Daoy (cell line): ENCODE results near the gene SDF2. TPM values are rescaled to one million over a fixed set of nuclear protein-coding genes. Genes with fewer than 3 reads are reported as not detected.
A peak's percentile ranks its signal among the peaks of the same experiment; 100 is the strongest.
"Not testable (repeated sequence)": the region's sequence is repeated elsewhere in the genome, so short reads cannot be mapped to it uniquely, and the experiment has no call there.

Experiments
- DNase-seq: peaks from one replicate; pipeline ENCODE4 v3.0.0-alpha.2; 2015; ENCODE audit warnings: low read depth
- total RNA-seq: library from RNA; depleted of rRNA; stranded (reverse); fragments of >200 nt; shearing (Covaris generic); gene quantifications from 2 replicates; pipeline ENCODE4 v1.2.3, GENCODE V29; 2014

The SDF2 gene
- total RNA-seq, 1 experiment from 2014 or later, result 68.2 TPM

DNA sequence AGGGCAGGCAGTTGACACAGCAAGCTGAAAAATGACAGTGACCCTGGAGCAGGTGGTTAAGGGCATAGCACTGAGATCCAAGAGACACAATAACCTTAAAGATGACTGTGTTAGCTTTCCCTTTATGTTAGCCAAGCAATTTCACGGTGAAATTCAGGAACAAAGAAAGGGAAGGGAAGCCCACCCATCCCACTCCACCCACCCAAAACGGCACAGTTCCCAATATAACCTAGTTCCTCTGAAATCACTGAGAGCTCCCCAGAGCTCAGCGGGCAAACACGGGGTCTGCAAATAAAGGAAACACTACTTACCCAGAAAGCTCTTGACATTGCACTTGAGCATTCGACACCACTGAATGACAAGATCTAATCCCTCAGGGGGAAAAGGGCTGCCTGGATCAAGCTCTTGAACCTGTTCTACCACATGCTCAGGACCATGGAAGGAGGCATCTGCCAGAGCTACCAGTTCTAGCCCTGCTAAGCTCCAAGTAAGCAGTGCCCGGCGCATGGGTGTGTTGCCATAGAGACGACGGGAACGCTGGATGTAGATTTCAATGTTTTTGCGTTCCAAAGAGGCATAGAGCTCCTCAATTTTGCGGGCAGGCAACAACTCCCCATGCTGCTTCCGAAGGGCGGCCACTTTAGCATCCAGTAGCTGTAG lies 27.4 kb downstream of the SDF2 start:
- no peak for DNase-seq

DNA sequence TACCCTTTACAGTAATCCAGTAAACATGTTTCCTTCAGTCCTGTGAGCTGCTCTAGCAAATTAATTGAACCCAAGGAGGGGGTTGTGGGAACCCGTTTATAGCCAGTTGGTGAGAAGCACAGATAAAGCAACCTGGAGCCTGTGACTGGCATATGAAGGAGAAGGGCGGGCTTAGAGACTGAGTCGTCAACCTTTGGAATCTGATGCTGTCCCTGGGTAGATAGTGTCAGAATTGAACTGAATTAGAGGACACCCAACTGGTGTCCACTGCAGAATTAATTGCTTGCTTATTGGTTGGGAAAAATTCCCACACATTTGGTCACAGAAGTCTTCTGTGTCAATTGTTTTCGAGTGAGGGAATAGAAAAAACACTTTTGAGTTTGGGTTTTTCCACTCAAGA lies 34.9 kb downstream of the SDF2 start:
- no peak for DNase-seq

DNA sequence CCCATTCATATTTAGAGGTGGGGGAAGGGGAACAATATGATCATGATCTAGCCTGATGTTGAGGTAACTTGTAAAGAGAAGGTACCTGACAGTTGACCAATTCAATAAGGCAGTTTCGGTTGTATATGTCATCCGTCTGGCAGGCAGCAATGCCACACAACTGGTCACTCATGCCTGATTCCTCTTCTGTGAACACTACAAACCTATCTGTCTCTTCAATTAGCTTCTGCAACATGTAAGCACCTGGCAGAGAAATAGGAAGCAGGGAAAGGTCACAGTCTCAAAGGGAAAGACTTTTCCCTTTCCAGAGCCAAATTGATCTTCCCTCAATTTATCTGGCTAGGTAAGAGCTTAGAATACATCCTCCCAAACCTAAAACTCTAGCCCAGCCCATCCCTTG lies 37.6 kb downstream of the SDF2 start:
- DNase-seq, result no peak

DNA sequence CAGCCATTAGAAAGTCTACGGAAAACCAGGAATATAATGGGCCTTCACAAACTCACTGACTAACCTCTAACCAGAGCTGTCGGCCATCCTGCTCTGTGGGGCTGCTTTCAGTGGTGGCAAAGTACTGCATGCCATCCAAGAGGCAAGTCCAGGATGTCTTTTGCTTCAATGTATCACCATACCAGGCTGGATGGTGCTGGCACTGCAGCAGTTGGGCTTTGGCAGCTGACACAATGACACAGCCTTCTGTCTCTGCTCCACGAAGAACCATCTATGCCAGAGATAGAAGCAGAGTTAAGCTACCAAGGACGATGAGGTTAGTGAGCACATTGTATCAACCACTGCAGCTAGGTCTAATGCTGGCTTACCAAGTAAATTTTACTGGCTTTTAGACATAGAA lies 38.0 kb downstream of the SDF2 start:
- DNase-seq, result no peak

DNA sequence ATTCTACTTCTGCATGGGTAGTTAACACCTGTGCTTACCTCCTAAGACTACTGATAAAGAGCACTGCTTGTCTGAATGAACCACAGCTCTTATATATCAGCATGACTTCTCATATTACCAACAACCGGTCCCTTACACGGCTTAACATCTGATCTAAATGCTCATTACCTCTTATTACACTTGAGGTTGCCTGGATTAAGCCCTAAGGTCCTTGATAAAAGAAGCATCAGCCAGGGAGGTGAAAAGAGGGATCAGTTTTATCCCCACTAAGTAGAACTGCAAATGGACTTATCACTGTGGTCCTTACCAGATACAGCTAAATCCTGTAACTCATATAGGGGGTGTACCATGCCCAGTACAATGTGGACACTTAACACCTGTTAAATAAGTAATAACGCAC lies 39.5 kb downstream of the SDF2 start:
- DNase-seq, result no peak

DNA sequence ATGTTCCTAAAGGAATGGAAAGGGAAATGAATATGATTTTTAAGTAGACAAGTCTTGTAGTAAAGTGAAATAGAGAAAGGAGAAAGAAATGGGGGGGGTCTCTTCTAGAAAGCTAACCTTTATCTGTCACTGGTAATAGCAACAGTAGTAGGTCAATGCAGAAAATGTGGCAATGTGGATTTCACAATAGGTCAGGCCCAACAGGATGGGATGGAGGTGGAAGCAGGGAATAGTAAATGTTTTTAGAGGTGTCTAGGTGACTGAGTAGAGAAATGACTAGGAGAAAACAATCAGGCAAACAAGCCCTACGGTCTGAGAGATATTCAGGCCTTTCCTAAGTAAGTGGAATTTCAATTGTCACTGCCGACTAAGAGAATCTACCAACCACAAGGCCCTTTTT lies 41.7 kb downstream of the SDF2 start:
- no peak for DNase-seq

DNA sequence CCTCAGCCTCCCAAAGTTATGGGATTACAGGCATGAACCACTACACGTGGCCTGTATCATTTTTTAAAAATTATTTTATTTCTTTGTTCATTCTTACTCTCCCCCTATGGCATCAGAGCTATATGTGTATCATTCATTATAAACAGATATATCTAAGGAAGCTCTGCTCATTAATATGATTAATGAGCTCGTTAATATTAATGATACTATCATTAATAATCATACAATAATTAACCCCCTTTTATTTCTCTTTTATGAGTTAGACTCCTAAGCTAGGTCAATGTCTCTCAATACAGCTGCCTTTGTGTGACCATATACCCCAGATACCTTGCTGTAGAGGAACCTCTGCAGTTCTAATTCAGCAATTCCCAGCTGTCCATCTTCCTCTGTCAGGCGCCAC lies 43.2 kb downstream of the SDF2 start:
- no peak for DNase-seq

DNA sequence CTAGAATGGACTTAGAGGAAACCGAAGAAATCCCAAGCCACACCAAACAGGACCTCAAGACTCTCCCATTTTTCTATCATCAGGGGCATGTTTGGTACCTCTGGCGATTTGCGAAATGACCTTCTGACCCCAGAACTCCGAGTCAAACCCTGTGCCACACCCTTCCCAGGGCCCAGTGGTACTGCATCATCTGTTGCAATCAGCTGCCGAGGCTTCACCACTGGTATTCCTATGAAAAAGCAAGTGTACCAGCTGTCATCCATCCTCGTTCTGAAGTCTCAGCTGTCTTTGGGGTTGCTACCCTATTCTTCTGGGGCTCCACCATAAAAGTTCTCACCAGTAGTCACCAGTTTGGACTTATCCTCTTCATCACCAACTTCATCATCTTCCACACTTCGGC lies 45.4 kb downstream of the SDF2 start:
- DNase-seq, result no peak

DNA sequence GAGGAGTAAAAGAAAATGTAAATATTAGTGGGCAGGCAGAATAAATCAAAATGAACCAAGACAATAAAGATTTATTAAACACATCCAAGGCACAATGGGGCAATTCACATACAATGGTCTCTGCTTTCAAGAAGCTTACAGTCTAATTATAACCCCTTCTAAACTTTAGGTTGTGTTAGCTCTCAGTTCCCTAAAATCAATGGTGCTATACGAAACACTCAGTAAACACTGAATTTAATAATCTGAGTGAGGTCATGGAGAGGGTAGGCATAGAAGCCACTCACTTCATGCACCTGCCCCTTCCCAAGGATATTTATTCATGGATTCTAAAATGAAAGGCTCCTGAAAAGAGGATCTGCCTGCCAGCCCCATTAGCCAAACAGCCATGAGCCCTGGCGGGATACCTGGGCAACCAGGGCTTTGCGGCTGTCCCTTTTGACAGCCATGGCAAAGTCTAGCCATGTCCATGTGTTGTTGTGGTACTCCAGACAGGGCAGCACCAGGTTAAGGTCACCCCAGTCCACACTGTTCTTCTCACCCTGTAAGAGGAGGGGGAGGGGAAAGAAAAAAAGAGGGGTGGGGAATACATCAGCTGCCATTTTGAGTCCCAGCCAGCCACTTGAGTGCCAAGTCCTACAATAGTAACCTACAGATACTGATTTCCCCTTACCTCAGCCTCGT lies 46.3 kb downstream of the SDF2 start:
- no peak for DNase-seq

DNA sequence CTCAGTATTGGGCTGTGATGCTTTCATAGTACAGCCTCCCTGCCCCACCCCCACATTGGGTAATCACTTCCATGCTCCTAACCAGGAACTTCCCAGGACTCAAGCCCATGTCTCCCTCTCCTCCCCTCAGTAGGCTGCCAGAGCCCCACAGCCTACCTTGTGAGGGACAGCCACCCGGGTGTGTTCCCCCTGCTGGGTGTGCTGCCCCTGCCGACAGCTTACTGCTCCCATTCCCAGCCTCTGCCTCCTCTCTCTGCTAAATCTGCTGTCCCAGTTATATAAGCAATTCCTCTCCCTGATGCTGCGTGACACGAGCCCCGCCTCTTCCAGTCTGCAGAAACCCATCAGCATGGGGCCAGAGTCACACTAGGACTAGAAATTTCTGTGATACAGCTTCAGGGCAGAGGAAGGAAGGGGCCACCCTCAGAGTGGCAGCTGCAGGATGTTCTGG lies 47.8 kb downstream of the SDF2 start, which contains the start of gene RSKR:
Gene RSKR, minus strand, starts transcription at position 255 of the 451 bp plus-strand sequence. Its CDS starts 24 bp downstream, at position 231.
- no peak for DNase-seq

DNA sequence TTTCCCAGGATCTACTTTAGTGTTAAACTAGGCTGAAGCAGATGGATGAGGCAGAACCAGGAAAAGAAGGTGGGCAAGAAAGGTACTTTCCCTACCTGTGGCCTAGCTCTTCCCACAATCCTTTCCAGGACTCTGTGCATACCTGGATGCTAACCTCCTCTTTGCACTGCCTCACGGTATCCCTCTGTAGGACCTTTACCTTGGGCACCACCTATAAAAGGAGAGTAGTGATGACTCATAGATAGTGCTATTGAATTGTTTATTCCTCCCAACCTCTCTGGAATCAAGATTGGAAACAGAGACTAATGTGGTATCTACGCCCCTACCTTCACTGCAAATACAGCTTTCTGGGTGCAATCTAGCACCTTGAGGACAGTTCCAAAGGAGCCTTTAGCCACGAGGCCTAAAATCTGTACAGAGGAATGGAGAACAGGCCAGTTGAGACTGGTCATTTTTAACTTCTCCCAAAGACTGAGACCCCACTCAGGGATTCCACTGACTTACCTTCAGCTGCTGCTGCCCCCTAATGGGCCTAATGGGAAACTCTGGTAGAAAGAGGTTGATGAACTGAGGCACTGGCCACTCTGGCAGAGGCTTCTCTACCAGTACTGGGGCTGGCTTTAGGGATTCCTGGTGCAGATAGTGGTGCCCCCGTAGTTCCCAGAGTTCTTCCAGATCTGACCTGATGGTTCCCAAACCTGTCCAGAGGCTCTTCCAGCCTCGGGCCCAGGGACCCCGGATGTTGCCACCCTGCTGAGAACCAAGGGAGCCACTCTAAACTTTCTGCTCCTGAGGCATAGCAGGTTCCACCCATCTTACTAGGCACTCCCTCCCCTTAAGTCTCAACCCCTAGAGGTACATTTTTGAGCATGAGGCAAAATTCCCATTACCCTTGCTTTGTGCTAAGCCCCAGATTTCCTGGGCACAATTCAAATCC lies 48.5 kb downstream of the SDF2 start:
- DNase-seq, result peak; percentile 17

DNA sequence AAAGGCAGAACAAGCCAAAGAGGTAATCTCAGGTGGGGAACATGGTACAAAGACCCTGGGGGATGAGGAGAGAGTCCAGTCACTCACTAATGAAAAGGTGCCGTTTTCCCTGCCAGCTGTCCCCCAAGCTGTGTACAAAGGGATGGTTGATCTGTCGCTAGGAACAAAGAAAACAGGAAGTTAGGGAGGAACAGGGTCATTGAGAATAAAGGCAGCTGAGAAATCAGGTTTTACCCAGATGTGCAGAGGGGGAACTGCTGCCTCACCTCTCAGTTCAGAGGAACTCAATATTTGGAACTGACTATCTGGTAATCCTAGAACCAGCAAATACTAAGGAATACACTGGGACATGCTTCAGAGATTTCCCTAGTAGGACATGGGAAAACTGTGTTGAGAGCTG lies 49.2 kb downstream of the SDF2 start:
- no peak for DNase-seq

DNA sequence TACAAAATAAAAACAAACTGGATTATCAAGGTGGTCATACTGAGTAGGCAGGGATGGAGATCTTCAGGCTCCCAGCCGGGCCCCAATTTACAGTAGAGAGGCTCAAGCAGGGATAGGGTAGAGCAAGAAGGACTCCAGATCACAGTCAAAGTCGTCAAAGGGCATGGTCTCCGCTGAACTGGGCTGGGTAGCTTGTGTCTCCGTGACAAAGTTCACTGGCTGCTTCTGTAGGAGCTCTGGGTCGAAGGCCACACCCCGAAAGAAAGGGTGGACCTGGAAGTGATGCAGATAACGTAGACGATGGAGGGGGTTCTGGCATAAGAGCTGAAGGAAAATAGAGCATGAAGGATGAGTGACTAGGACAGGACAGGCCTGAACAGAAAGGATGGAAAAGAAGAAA lies 51.3 kb downstream of the SDF2 start:
- no peak for DNase-seq

DNA sequence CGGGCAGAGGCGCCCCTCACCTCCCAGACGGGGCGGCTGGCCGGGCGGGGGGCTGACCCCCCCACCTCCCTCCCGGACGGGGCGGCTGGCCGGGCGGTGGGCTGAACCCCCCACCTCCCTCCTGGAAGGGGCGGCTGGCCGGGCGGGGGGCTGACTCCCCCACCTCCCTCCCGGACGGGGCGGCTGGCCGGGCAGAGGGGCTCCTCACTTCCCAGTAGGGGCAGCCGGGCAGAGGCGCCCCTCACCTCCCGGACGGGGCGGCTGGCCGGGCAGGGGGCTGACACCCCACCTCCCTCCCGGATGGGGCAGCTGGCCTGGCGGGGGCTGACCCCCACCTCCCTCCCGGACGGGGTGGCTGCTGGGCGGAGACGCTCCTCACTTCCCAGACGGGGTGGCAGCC lies 57.7 kb downstream of the SDF2 start:
- not testable (repeated sequence) for DNase-seq

DNA sequence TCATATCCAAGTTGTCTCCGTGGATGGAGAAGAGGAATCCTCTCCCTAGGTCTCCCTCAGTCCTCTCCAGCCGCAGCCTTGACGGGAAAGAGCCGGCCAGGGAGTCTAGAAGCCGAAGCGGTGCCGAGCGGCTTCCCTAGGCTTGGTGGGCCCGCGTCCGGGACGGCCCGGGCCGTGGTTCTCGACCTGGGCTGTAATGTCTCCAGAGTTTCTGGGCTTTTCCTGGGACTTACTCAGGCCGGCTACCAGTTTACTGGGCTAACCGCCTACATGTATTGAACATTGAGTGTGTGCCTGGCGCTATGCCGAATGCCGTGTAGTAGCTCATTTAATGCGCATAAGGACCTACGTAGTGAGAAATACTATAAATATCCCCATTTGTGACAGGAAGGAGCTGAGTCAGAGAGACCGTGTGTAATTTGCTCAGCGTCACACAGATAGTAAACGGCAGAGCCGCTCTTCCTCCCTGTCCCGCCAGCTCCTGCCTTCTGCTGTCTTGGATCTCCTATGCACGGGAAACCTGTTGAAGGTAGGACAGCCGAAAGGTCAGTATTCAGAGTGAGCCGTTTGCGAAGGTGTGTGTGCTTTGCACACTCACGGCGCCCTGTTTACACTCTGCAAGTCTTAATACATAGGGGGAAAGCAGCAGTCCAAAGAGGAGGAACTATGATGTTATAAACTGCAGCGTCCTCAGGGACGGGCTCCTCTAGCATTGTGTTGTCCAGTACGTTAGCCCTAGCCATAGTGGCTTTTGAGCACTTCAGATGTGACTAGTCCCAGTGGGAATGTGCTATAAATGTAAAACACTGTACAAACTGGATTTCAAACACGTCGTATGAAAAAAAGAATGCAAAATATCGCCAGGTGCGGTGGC lies 62.2 kb downstream of the SDF2 start:
- DNase-seq, result peak; percentile 87

DNA sequence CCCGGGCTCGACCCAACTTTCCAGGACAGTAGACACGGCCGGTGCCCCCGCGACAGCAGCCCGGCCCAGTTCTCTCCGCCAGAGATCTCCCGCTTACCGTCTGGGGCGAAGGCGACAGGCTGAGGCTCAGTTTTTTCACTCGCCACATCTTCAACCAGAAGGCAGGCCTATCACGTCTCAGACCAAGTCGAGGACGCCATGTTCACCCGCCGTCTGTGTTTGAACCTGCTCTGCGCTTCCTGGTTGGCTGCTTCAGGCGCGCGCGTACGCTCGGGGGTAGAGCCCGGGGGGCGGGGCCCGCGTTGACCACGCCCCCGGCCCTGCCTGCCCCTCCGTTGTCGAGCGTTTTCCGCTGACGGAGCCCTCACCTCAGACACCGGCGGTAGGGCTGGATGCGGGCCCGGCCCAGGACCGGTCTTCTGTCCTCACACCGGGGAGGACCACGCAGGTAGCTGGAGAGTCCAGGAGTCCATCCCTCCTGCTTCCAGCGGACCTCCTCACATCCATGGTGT lies 62.9 kb downstream of the SDF2 start, which contains the start of gene SPAG5:
Gene SPAG5, minus strand, starts transcription at position 227 of the 512 bp plus-strand sequence. Its CDS starts 79 bp downstream, at position 148.
- DNase-seq, result peak; percentile 97

DNA sequence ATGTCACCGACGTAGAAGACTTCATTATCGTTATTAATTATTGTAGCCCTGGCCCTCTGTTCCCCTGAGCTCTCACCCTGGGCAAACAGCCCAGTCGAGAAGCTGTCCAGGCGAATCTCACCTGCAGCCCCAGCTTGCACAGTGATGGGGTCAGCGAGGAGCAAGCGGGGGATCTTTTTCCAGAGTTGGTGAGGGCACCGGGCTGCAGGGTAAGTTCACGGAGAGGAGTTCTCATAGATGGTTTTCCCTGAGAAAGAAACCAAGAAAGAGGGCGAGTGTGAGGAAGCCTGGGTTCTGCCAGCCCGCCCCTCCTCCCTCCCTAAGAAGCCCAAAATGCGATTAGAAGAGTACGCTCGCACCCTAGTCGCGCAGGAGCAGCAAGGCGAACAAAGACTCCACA lies 63.3 kb downstream of the SDF2 start:
- no peak for DNase-seq
